Measurements from ENCODE around the gene SNORC. TPM values are rescaled to one million over a fixed set of nuclear protein-coding genes. Genes with fewer than 3 reads are reported as not detected.

Gene SNORC
- polyA plus RNA-seq, 1 donor (not counting 4 experiments of a cell fraction or from before 2014, with no cell fraction given) = 0.66 TPM

GRCh38 chr2:232896111-232896510 lies 26.0 kb downstream of the SNORC start:
- Histone ChIP-seq H3K9me1 (ENCODE audit: control insufficient read depth, extremely low read depth, insufficient read depth, low read length) (no peaks in the 10 kb centered on the region), H3K79me2 (ENCODE audit: control insufficient read depth, insufficient read depth, low read length) (no peaks in the 10 kb centered on the region), H3K9me3 (ENCODE audit: control insufficient read depth, low read depth, low read length) (no peaks in the 10 kb centered on the region), H3K4me3 (ENCODE audit: control insufficient read depth in 2 of 3, extremely low read depth in 1 of 3, insufficient read depth in 2 of 3, low read depth in 1 of 3, low read length in 3 of 3) (no peak overlapping the region), H3K27me3 (ENCODE audit: control insufficient read depth, extremely low read depth, insufficient read depth, low read length) (no peaks in the 10 kb centered on the region), H2AFZ (ENCODE audit: control insufficient read depth, low read length) (no peak overlapping the region), H3K4me1 (ENCODE audit: control insufficient read depth, extremely low read depth, insufficient read depth, low read length) (peaks cover 5% of the 10 kb centered on the region), H3K4me2 (ENCODE audit: control insufficient read depth, extremely low read depth, insufficient read depth, low read depth, low read length) (no peak overlapping the region), H4K20me1 (ENCODE audit: control insufficient read depth, extremely low read depth, insufficient read depth, low read length) (no peaks in the 10 kb centered on the region), H3K36me3 (ENCODE audit: control insufficient read depth in 2 of 2, extremely low read depth in 1 of 2, insufficient read depth in 2 of 2, low read length in 2 of 2) (no peaks in the 10 kb centered on the region), H3K9ac (ENCODE audit: control insufficient read depth, extremely low read depth, insufficient read depth, low read length) (no peak overlapping the region), H3K27ac (ENCODE audit: control insufficient read depth, insufficient read depth, low read length) (no peak overlapping the region)
- FAIRE-seq = no peak
- TF ChIP-seq CTCF (optimal IDR thresholded peaks at IDR 0.05 in 1 of 3, IDR thresholded peaks at IDR 0.05 in 1 of 3, conservative IDR thresholded peaks at IDR 0.05 in 1 of 3; ENCODE audit: extremely low read depth in 1 of 3, insufficient read depth in 2 of 3, low read length in 3 of 3) (no peak), EZH2 (IDR thresholded peaks at IDR 0.05; ENCODE audit: low read length) (no peak)
- dilution Hi-C loops (cut with MboI; ENCODE audit: extremely low pct_ligation_motif_present, low sequenced_read_pairs) = no loop called here
- no peak for DNase-seq (ENCODE audit: low read depth, low spot score)

GRCh38 chr2:232896720-232897597 lies 26.9 kb downstream of the SNORC start:
- H3K79me2 ChIP-seq (ENCODE audit: control insufficient read depth, insufficient read depth, low read length) = no peaks in the 10 kb centered on the region

More at GRCh38 chr2:232896720-232897597, 26.9 kb downstream of the SNORC start:
- FAIRE-seq = no peak
- no peak overlapping the region for H3K4me3 ChIP-seq (ENCODE audit: control insufficient read depth in 2 of 3, extremely low read depth in 1 of 3, insufficient read depth in 2 of 3, low read depth in 1 of 3, low read length in 3 of 3)
- H3K27ac ChIP-seq (ENCODE audit: control insufficient read depth, insufficient read depth, low read length) = no peak overlapping the region
- TF ChIP-seq CTCF (optimal IDR thresholded peaks at IDR 0.05 in 1 of 3, IDR thresholded peaks at IDR 0.05 in 1 of 3, conservative IDR thresholded peaks at IDR 0.05 in 1 of 3; ENCODE audit: extremely low read depth in 1 of 3, insufficient read depth in 2 of 3, low read length in 3 of 3) (no peak), EZH2 (IDR thresholded peaks at IDR 0.05; ENCODE audit: low read length) (no peak)
- no peak overlapping the region for H2AFZ ChIP-seq (ENCODE audit: control insufficient read depth, low read length)
- no peaks in the 10 kb centered on the region for H3K9me3 ChIP-seq (ENCODE audit: control insufficient read depth, low read depth, low read length)
- H3K9me1 ChIP-seq (ENCODE audit: control insufficient read depth, extremely low read depth, insufficient read depth, low read length) = no peaks in the 10 kb centered on the region
- H4K20me1 ChIP-seq (ENCODE audit: control insufficient read depth, extremely low read depth, insufficient read depth, low read length) = no peaks in the 10 kb centered on the region
- dilution Hi-C loops (cut with MboI; ENCODE audit: extremely low pct_ligation_motif_present, low sequenced_read_pairs) = no loop called here
- no peaks in the 10 kb centered on the region for H3K27me3 ChIP-seq (ENCODE audit: control insufficient read depth, extremely low read depth, insufficient read depth, low read length)
- no peak overlapping the region for H3K9ac ChIP-seq (ENCODE audit: control insufficient read depth, extremely low read depth, insufficient read depth, low read length)
- no peak overlapping the region for H3K4me2 ChIP-seq (ENCODE audit: control insufficient read depth, extremely low read depth, insufficient read depth, low read depth, low read length)
- DNase-seq (ENCODE audit: low read depth, low spot score) = no peak
- H3K4me1 ChIP-seq (ENCODE audit: control insufficient read depth, extremely low read depth, insufficient read depth, low read length) = peaks cover 9% of the 10 kb centered on the region
- no peaks in the 10 kb centered on the region for H3K36me3 ChIP-seq (ENCODE audit: control insufficient read depth in 2 of 2, extremely low read depth in 1 of 2, insufficient read depth in 2 of 2, low read length in 2 of 2)
